DMS53 (cell line): Measurements from ENCODE around the gene USP9X.
"Not testable (repeated sequence)": the region's sequence is repeated elsewhere in the genome, so short reads cannot be mapped to it uniquely, and the experiment has no call there.

Source experiments
- DNase-seq: peaks from one replicate; lab custom pipeline; 2025; lab: John Stamatoyannopoulos, UW

USP9X gene

GRCh38 chrX:41084893-41085511 lies at the start of gene USP9X:
TSS of gene USP9X (plus strand) at chrX:41085445. CDS start at chrX:41123629, 38,184 bp downstream.
- DNase-seq, result peak; percentile 94

GRCh38 chrX:41035582-41035981 lies 49.7 kb upstream of the USP9X start:
- DNase-seq, result no peak

GRCh38 chrX:41036668-41037326 lies 48.4 kb upstream of the USP9X start:
- DNase-seq, result no peak

- no peak for DNase-seq
These were observed 42.0 kb upstream of the USP9X start for GRCh38 chrX:41043196-41043595.

GRCh38 chrX:41043674-41044345 lies 41.4 kb upstream of the USP9X start:
- DNase-seq, result no peak

GRCh38 chrX:41045960-41046567 lies 39.2 kb upstream of the USP9X start:
- DNase-seq, result no peak

GRCh38 chrX:41047878-41048534 lies 37.2 kb upstream of the USP9X start:
- DNase-seq, result no peak

- no peak for DNase-seq
These were observed 34.9 kb upstream of the USP9X start for GRCh38 chrX:41050359-41050758.

GRCh38 chrX:41051288-41051687 lies 34.0 kb upstream of the USP9X start:
- DNase-seq, result no peak

GRCh38 chrX:41055740-41056139 lies 29.5 kb upstream of the USP9X start:
- no peak for DNase-seq

GRCh38 chrX:41063276-41063675 lies 22.0 kb upstream of the USP9X start:
- not testable (repeated sequence) for DNase-seq

GRCh38 chrX:41064018-41064417 lies 21.2 kb upstream of the USP9X start:
- DNase-seq, result no peak

- no peak for DNase-seq
These were observed 18.9 kb upstream of the USP9X start for GRCh38 chrX:41066391-41066790.

- DNase-seq, result no peak
These were observed 18.3 kb upstream of the USP9X start for GRCh38 chrX:41066969-41067368.

- DNase-seq, result no peak
These were observed 17.5 kb upstream of the USP9X start for GRCh38 chrX:41067721-41068120.

- DNase-seq, result no peak
These were observed 8.5 kb upstream of the USP9X start for GRCh38 chrX:41076742-41077141.

- DNase-seq, result no peak
These were observed 3.4 kb upstream of the USP9X start for GRCh38 chrX:41081821-41082220.

GRCh38 chrX:41082783-41083182 lies 2.5 kb upstream of the USP9X start:
- no peak for DNase-seq

- DNase-seq, result peak; percentile 98
These were observed 977 bp upstream of the USP9X start for GRCh38 chrX:41084044-41084892.

- DNase-seq, result peak; percentile 84
These were observed 250 bp downstream of the USP9X start for GRCh38 chrX:41085512-41085877.

GRCh38 chrX:41085878-41086626 lies 807 bp downstream of the USP9X start:
- DNase-seq, result peak; percentile 81
